SU-DHL-6 (cell line): Measurements from ENCODE around the gene NQO2.
"Not testable (repeated sequence)": the region's sequence is repeated elsewhere in the genome, so short reads cannot be mapped to it uniquely, and the experiment has no call there.

Experiments used
- H2AFZ ChIP-seq: fragments of 200-600 bp; sonication (generic); 2 replicates; pipeline ENCODE4 v1.6.1; 2014; ENCODE audit warnings: low read depth, mild to moderate bottlenecking, moderate library complexity, mixed read lengths, antibody characterized with exemption, low read length; ENCODE audit not compliant: severe bottlenecking
- H3F3A ChIP-seq: fragments of 200-600 bp; shearing (Covaris generic); 2 replicates; pipeline ENCODE4 v1.6.0; 2016; ENCODE audit warnings: antibody characterized with exemption, mild to moderate bottlenecking; ENCODE audit not compliant: insufficient read depth
- H3K27ac ChIP-seq: fragments of 200-600 bp; sonication (generic); 2 replicates; pipeline ENCODE4 v1.5.1; 2016; ENCODE audit warnings: low read depth, mild to moderate bottlenecking, low read length, moderate library complexity, mixed read lengths
- H3K27me3 ChIP-seq: fragments of 200-600 bp; sonication (generic), shearing (Covaris generic); 2 replicates; pipeline ENCODE4 v1.6.0; 2014; ENCODE audit warnings: mild to moderate bottlenecking, low read length
- H3K36me3 ChIP-seq: fragments of 200-600 bp; sonication (generic); 2 replicates; pipeline ENCODE4 v1.6.1; 2014; ENCODE audit warnings: mild to moderate bottlenecking, low read length, mixed read lengths
- H3K4me2 ChIP-seq: fragments of 300-600, 200-600 bp; shearing (Covaris generic), sonication (generic); 2 replicates; pipeline ENCODE4 v1.6.0; 2014; ENCODE audit warnings: low read length, low read depth, mild to moderate bottlenecking; ENCODE audit not compliant: poor library complexity, severe bottlenecking
- H3K4me3 ChIP-seq: fragments of 200-600 bp; sonication (generic); 2 replicates; pipeline ENCODE4 v1.5.1; 2014; ENCODE audit warnings: antibody characterized with exemption, low read length, mild to moderate bottlenecking, mixed read lengths; ENCODE audit not compliant: insufficient read depth, poor library complexity, severe bottlenecking
- H3K79me2 ChIP-seq: fragments of 200-600 bp; sonication (generic); 2 replicates; pipeline ENCODE4 v1.6.1; 2014; ENCODE audit warnings: mild to moderate bottlenecking, low read length, moderate library complexity; ENCODE audit not compliant: insufficient read depth
- H3K9ac ChIP-seq: fragments of 200-600 bp; sonication (generic); 2 replicates; pipeline ENCODE4 v1.7.0; 2014; ENCODE audit warnings: mild to moderate bottlenecking, low read length
- H3K9me2 ChIP-seq: fragments of 200-600 bp; sonication (generic); replicated peaks from 2 replicates; pipeline ENCODE4 v1.6.1; 2014; ENCODE audit warnings: low read length; ENCODE audit not compliant: insufficient read depth
- H3K9me3 ChIP-seq: fragments of 200-600 bp; sonication (generic); 2 replicates; pipeline ENCODE4 v1.6.1; 2014; ENCODE audit warnings: low read length, mixed read lengths; ENCODE audit not compliant: insufficient read depth
- H4K20me1 ChIP-seq: fragments of 200-600 bp; sonication (generic); 2 replicates; pipeline ENCODE4 v1.6.1; 2014; ENCODE audit warnings: low read depth, mild to moderate bottlenecking, antibody characterized with exemption, low read length, moderate library complexity, mixed read lengths
- EZH2phosphoT487 ChIP-seq: fragments of 200-600 bp; sonication (generic), shearing (Covaris generic); conservative IDR thresholded peaks from 2 replicates; pipeline ENCODE4 v1.6.1; 2018; ENCODE audit warnings: mild to moderate bottlenecking, antibody characterized with exemption, low read length, moderate library complexity, mixed read lengths
- TF ChIP-seq, protein P1 (sequence below): fragments of 200-600 bp; sonication (generic); IDR thresholded peaks from one replicate; pipeline ENCODE4 v1.5.1; 2017; ENCODE audit warnings: antibody characterized with exemption, mild to moderate bottlenecking, low read length, moderate library complexity; ENCODE audit not compliant: insufficient read depth, poor library complexity, severe bottlenecking

Gene NQO2

DNA sequence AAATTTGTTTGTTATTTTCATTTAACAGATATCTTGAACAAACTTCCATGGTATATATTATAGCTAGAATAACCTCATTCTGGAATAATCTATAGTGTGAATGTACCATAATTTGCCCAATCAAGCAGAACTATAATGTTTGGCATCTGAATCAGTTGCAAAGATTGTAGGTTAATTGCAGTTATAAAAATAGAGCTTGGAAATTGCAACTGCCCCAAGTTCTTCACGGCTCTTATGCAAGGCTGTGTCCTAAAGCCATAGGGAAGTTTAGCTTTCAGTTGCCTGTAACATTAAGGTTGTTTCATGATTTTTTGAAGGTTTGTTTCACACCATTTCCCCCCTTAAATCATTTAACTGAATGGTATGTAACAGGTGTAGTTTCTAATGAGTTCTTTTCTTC lies 19.4 kb downstream of the NQO2 start:
- Histone ChIP-seq H3K9me2 (no peaks in the 10 kb centered on the region), H3K36me3 (peaks cover 10% of the 10 kb centered on the region; the same call in 1 of the 2 replicates), H3K4me2 (peak overlapping the region; percentile 4), H3K79me2 (peaks cover 40% of the 10 kb centered on the region), H3K9me3 (no peaks in the 10 kb centered on the region), H4K20me1 (no peaks in the 10 kb centered on the region), H3K9ac (no peak overlapping the region), H3F3A (peaks cover 38% of the 10 kb centered on the region), H2AFZ (no peak overlapping the region), H3K4me3 (no peak overlapping the region), H3K27me3 (no peaks in the 10 kb centered on the region), H3K27ac (peak overlapping the region; percentile 24; the same call in 1 of the 2 replicates)
- TF ChIP-seq, protein P1, sequence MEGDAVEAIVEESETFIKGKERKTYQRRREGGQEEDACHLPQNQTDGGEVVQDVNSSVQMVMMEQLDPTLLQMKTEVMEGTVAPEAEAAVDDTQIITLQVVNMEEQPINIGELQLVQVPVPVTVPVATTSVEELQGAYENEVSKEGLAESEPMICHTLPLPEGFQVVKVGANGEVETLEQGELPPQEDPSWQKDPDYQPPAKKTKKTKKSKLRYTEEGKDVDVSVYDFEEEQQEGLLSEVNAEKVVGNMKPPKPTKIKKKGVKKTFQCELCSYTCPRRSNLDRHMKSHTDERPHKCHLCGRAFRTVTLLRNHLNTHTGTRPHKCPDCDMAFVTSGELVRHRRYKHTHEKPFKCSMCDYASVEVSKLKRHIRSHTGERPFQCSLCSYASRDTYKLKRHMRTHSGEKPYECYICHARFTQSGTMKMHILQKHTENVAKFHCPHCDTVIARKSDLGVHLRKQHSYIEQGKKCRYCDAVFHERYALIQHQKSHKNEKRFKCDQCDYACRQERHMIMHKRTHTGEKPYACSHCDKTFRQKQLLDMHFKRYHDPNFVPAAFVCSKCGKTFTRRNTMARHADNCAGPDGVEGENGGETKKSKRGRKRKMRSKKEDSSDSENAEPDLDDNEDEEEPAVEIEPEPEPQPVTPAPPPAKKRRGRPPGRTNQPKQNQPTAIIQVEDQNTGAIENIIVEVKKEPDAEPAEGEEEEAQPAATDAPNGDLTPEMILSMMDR, result no peak
- no peak for TF ChIP-seq EZH2phosphoT487

DNA sequence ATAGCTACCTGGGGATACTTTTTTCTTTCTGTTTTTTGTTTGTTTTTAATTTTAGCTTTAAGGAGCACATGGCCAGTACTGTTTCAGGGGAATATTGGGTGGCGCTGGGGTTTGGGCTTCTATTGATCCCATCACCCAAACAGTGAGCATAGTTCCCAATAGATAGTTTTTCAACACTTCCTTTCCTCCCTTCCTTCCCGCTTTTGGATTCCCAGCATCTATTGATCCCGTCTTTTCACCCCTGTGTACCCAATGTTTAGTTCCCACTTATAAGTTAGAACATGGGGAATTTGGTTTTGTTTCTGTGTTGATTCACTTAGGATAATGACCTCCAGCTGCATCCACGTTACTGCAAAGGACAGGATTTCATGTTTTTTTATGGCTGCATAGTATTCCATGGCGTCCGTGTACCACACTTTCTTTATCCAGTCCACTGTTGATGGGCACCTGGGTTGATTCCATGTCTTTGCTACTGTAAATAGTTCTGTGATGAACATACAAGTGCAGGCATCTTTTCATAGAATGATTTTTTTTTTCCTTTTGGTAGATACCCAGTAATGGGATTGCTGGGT lies 20.1 kb downstream of the NQO2 start:
- no peaks in the 10 kb centered on the region for H3K9me2 ChIP-seq
- no peak for TF ChIP-seq EZH2phosphoT487
- TF ChIP-seq, protein P1, result no peak
- H2AFZ ChIP-seq, result no peak overlapping the region
- no peak overlapping the region for H3K9ac ChIP-seq
- H3F3A ChIP-seq, result peaks cover 42% of the 10 kb centered on the region
- H3K27ac ChIP-seq, result peak overlapping the region; percentile 24; the same call in 1 of the 2 replicates
- no peaks in the 10 kb centered on the region for H3K27me3 ChIP-seq
- H3K79me2 ChIP-seq, result peaks cover 45% of the 10 kb centered on the region
- no peaks in the 10 kb centered on the region for H4K20me1 ChIP-seq
- H3K9me3 ChIP-seq, result no peaks in the 10 kb centered on the region
- no peak overlapping the region for H3K4me3 ChIP-seq
- peak overlapping the region; percentile 23 for H3K4me2 ChIP-seq
- peaks cover 10% of the 10 kb centered on the region; the same call in 1 of the 2 replicates for H3K36me3 ChIP-seq

DNA sequence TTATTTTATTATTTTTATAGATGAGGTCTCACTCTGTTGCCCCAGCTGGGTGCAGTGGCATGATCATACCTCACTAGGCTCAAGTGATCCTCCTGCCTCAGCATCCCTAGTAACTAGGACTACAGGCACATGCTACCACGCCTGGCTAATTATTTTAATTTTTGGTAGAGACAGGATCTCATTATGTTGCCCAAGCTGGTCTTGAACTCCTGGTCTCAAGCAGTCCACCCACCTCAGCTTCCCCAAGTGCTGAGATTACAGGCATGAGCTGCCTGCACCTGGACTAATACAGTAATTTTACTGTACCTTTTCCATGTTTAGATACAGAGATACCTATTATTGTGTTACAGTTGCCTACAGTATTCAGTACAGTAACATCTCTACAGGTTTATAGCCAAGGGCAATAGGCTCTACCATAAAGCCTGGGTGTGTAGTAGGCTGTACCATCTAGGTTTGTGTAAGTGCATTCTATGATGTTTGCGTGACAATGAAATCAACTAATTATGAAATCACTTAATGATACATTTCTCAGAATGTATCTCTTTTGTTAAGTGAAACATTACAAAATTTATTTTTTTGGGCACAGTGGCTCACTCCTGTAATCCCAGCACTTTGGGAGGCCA lies 21.4 kb downstream of the NQO2 start:
- H3F3A ChIP-seq, result peaks cover 53% of the 10 kb centered on the region
- H3K9me2 ChIP-seq, H3K4me3 ChIP-seq, H3K36me3 ChIP-seq, H3K27me3 ChIP-seq, H4K20me1 ChIP-seq, H2AFZ ChIP-seq, H3K9me3 ChIP-seq, H3K9ac ChIP-seq: not testable (repeated sequence)
- H3K27ac ChIP-seq, result peak overlapping the region; percentile 21; the same call in 1 of the 2 replicates
- H3K4me2 ChIP-seq, result peak overlapping the region; percentile 23
- peaks cover 45% of the 10 kb centered on the region for H3K79me2 ChIP-seq
